ENCODE data around the gene FIBP.

DNA sequence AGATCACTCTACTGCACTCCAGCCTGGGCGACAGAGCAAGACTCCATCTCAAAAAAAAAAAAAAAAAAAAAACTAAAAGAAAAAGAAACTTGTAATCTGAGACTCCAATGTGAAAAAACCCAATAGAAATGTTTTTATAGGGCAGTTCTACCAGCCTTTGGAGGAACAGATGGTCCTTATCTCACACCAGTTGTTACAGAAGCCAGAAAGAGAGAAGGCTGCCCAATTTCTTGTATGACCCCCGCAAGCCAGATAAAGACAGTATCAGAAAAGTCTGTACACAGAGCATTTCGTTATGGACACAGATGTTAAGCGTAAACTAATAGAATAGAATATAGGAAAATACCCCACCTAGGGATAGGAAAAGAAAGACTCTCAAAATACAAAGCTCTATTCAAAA is 45.7 kb upstream of the FIBP start:
- no peak for TF ChIP-seq POLR2A (IDR thresholded peaks at IDR 0.05; ENCODE audit: low read depth)
- TF ChIP-seq, protein P1, sequence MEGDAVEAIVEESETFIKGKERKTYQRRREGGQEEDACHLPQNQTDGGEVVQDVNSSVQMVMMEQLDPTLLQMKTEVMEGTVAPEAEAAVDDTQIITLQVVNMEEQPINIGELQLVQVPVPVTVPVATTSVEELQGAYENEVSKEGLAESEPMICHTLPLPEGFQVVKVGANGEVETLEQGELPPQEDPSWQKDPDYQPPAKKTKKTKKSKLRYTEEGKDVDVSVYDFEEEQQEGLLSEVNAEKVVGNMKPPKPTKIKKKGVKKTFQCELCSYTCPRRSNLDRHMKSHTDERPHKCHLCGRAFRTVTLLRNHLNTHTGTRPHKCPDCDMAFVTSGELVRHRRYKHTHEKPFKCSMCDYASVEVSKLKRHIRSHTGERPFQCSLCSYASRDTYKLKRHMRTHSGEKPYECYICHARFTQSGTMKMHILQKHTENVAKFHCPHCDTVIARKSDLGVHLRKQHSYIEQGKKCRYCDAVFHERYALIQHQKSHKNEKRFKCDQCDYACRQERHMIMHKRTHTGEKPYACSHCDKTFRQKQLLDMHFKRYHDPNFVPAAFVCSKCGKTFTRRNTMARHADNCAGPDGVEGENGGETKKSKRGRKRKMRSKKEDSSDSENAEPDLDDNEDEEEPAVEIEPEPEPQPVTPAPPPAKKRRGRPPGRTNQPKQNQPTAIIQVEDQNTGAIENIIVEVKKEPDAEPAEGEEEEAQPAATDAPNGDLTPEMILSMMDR (IDR thresholded peaks at IDR 0.05): no peak
